Neural cell (in vitro differentiated cells): ENCODE results near the gene SKIC8. TPM values are rescaled to one million over a fixed set of nuclear protein-coding genes. Genes with fewer than 3 reads are reported as not detected.

Experiments used
- H2AFZ ChIP-seq: fragments of 200-600, 300-800 bp; sonication (generic), shearing (Covaris generic); 2 replicates; pipeline ENCODE4 v1.6.0; 2014; ENCODE audit warnings: low read depth, mild to moderate bottlenecking, antibody characterized with exemption, low read length, moderate library complexity
- H3F3A ChIP-seq: fragments of 200-600 bp; shearing (Covaris generic); 2 replicates; pipeline ENCODE4 v1.6.1; 2016; ENCODE audit warnings: mild to moderate bottlenecking, moderate library complexity, mixed read lengths, antibody characterized with exemption, low read length; ENCODE audit not compliant: insufficient read depth, poor library complexity, severe bottlenecking
- H3K27ac ChIP-seq: fragments of 200-600, 300-800 bp; sonication (generic), shearing (Covaris generic); 2 replicates; pipeline ENCODE4 v1.5.1; 2014; ENCODE audit warnings: mild to moderate bottlenecking, low read length, moderate library complexity
- H3K27me3 ChIP-seq: fragments of 300-800, 200-600 bp; sonication (generic), shearing (Covaris generic); 2 replicates; pipeline ENCODE4 v1.6.0; 2014; ENCODE audit warnings: mild to moderate bottlenecking, low read depth, low read length, moderate library complexity; ENCODE audit not compliant: insufficient read depth
- H3K36me3 ChIP-seq: fragments of 300-800, 200-600 bp; sonication (generic), shearing (Covaris generic); 2 replicates; pipeline ENCODE4 v1.5.1; 2014; ENCODE audit warnings: mild to moderate bottlenecking, antibody characterized with exemption, low read length, moderate library complexity; ENCODE audit not compliant: insufficient read depth
- H3K4me2 ChIP-seq: fragments of 300-800, 200-600 bp; sonication (generic), shearing (Covaris generic); 2 replicates; pipeline ENCODE4 v1.6.0; 2014; ENCODE audit warnings: mild to moderate bottlenecking, low read length
- H3K4me3 ChIP-seq: fragments of 300-800, 200-600 bp; sonication (generic), shearing (Covaris generic); 2 replicates; pipeline ENCODE4 v1.5.1; 2014; ENCODE audit warnings: mild to moderate bottlenecking, low read length, moderate library complexity
- H3K79me2 ChIP-seq: fragments of 200-600 bp; shearing (Covaris generic); replicated peaks from 2 replicates; pipeline ENCODE4 v1.6.0; 2014; ENCODE audit warnings: mild to moderate bottlenecking, low read length, moderate library complexity; ENCODE audit not compliant: insufficient read depth
- H3K9ac ChIP-seq: fragments of 300-800, 200-600 bp; sonication (generic), shearing (Covaris generic); 2 replicates; pipeline ENCODE4 v1.6.1; 2016; ENCODE audit warnings: mild to moderate bottlenecking, low read length, mixed read lengths
- H3K9me2 ChIP-seq: fragments of 200-600 bp; shearing (Covaris generic); 2 replicates; pipeline ENCODE4 v1.6.1; 2016; ENCODE audit warnings: mild to moderate bottlenecking, low read length, mixed read lengths; ENCODE audit not compliant: insufficient read depth
- H3K9me3 ChIP-seq: fragments of 200-600, 300-800 bp; sonication (generic), shearing (Covaris generic); 2 replicates; pipeline ENCODE4 v1.6.1; 2016; ENCODE audit warnings: mild to moderate bottlenecking, mixed run types, low read length, moderate library complexity, mixed read lengths
- H4K20me1 ChIP-seq: fragments of 200-600 bp; shearing (Covaris generic); 2 replicates; pipeline ENCODE4 v1.6.1; 2016; ENCODE audit warnings: mild to moderate bottlenecking, mixed run types; ENCODE audit not compliant: insufficient read depth
- EP300 ChIP-seq: fragments of 450-650 bp; conservative IDR thresholded peaks from 2 replicates; pipeline ENCODE4 v1.6.1; 2014; ENCODE audit warnings: antibody characterized with exemption, mild to moderate bottlenecking, moderate library complexity; ENCODE audit not compliant: poor library complexity, severe bottlenecking
- EZH2 ChIP-seq: fragments of 200-600, 300-800 bp; shearing (Covaris generic), sonication (generic); IDR thresholded peaks from 2 replicates; pipeline ENCODE4 v1.6.1; 2014; ENCODE audit warnings: antibody characterized with exemption, low read length, borderline replicate concordance, mild to moderate bottlenecking; ENCODE audit not compliant: insufficient read depth, poor library complexity, severe bottlenecking
- MXI1 ChIP-seq: fragments of 450-650 bp; conservative IDR thresholded peaks from 2 replicates; pipeline ENCODE4 v1.6.1; 2014; ENCODE audit warnings: antibody characterized with exemption, mild to moderate bottlenecking; ENCODE audit not compliant: poor library complexity, severe bottlenecking
- POLR2AphosphoS5 ChIP-seq: IDR thresholded peaks from 2 replicates; pipeline ENCODE4 v1.6.1; 2012
- RAD21 ChIP-seq: fragments of 450-650 bp; conservative IDR thresholded peaks from 2 replicates; pipeline ENCODE4 v1.6.1; 2014; ENCODE audit warnings: antibody characterized with exemption, mild to moderate bottlenecking, moderate library complexity
- SMC3 ChIP-seq: fragments of 450-650 bp; conservative IDR thresholded peaks from 2 replicates; pipeline ENCODE4 v1.6.1; 2014; ENCODE audit warnings: antibody characterized with exemption, mild to moderate bottlenecking, moderate library complexity; ENCODE audit not compliant: poor library complexity
- TAF1 ChIP-seq: IDR thresholded peaks from 2 replicates; pipeline ENCODE4 v1.6.1; 2012; ENCODE audit warnings: low read depth
- polyA plus RNA-seq: library from polyadenylated mRNA; depleted of rRNA; stranded (reverse); fragments of >200 nt; gene quantifications from 2 replicates; pipeline ENCODE4 v1.2.3, GENCODE V29; 2014
- TF ChIP-seq, protein P1 (sequence below): IDR thresholded peaks from 2 replicates; pipeline ENCODE4 v1.6.1; 2012; ENCODE audit warnings: borderline replicate concordance
- TF ChIP-seq, protein P2 (sequence below): fragments of 450-650 bp; IDR thresholded peaks from 2 replicates; pipeline ENCODE4 v1.5.1; 2014; ENCODE audit warnings: antibody characterized with exemption, mild to moderate bottlenecking, moderate library complexity; ENCODE audit not compliant: poor library complexity, severe bottlenecking

SKIC8 gene
- polyA plus RNA-seq, 1 donor from 2014 or later = 170 TPM

DNA sequence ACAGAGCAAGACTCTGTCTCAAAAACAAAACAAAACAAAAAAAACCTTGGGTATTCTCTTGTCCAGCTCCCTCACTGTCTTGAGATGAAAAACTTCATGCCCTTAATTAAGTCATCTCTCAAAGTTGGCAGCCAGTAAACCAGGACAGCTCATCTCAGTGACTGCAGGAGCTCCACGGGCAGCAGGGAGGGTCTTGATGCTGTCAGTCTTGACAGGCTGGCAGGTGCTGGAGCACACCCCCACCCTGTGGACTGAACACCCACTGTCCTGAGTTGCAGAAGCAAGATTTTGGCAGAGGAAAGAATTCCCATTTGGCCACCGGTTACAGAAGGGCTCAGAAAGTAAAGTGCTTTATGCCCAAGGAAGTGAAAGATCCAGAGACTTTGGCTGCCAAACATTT is 27.1 kb downstream of the SKIC8 start:
- no peaks in the 10 kb centered on the region for H3K79me2 ChIP-seq
- H4K20me1 ChIP-seq = no peaks in the 10 kb centered on the region
- no peaks in the 10 kb centered on the region for H3F3A ChIP-seq
- no peak overlapping the region for H3K4me2 ChIP-seq
- no peak overlapping the region for H3K9ac ChIP-seq
- no peak overlapping the region for H3K4me3 ChIP-seq
- H3K9me2 ChIP-seq = no peaks in the 10 kb centered on the region
- no peak overlapping the region for H2AFZ ChIP-seq
- H3K36me3 ChIP-seq = no peaks in the 10 kb centered on the region
- H3K27ac ChIP-seq = no peak overlapping the region
- no peaks in the 10 kb centered on the region for H3K27me3 ChIP-seq
- H3K9me3 ChIP-seq = no peaks in the 10 kb centered on the region
- no peak for TF ChIP-seq RAD21
- no peak for TF ChIP-seq SMC3
- TF ChIP-seq, protein P1, sequence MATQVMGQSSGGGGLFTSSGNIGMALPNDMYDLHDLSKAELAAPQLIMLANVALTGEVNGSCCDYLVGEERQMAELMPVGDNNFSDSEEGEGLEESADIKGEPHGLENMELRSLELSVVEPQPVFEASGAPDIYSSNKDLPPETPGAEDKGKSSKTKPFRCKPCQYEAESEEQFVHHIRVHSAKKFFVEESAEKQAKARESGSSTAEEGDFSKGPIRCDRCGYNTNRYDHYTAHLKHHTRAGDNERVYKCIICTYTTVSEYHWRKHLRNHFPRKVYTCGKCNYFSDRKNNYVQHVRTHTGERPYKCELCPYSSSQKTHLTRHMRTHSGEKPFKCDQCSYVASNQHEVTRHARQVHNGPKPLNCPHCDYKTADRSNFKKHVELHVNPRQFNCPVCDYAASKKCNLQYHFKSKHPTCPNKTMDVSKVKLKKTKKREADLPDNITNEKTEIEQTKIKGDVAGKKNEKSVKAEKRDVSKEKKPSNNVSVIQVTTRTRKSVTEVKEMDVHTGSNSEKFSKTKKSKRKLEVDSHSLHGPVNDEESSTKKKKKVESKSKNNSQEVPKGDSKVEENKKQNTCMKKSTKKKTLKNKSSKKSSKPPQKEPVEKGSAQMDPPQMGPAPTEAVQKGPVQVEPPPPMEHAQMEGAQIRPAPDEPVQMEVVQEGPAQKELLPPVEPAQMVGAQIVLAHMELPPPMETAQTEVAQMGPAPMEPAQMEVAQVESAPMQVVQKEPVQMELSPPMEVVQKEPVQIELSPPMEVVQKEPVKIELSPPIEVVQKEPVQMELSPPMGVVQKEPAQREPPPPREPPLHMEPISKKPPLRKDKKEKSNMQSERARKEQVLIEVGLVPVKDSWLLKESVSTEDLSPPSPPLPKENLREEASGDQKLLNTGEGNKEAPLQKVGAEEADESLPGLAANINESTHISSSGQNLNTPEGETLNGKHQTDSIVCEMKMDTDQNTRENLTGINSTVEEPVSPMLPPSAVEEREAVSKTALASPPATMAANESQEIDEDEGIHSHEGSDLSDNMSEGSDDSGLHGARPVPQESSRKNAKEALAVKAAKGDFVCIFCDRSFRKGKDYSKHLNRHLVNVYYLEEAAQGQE = no peak

DNA sequence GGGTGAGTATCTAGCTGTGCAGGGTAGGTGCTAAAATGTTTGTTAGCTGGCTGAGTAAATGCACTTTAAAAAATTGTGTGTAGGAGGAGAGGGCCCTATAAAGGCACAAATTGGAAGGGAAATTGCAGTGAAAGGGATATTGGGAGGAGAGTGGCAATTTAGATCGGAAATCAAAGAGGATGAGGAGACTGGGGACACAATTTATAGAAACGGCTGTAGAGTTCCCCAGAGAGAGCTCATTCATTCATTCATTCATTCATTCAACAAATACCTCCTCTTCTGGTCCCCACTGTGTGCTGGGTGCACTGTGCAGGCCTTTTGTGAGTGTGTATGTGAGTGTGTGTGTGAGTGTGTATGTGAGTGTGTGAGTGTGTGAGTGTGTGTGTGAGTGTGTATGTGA is 32.6 kb downstream of the SKIC8 start:
- H3K4me3 ChIP-seq = no peak overlapping the region
- H3K9ac ChIP-seq = no peak overlapping the region
- TF ChIP-seq, protein P1 = no peak
- no peak for TF ChIP-seq TAF1
- no peak for TF ChIP-seq EP300
- no peak for TF ChIP-seq EZH2
- no peak for TF ChIP-seq POLR2AphosphoS5
- TF ChIP-seq, protein P2, sequence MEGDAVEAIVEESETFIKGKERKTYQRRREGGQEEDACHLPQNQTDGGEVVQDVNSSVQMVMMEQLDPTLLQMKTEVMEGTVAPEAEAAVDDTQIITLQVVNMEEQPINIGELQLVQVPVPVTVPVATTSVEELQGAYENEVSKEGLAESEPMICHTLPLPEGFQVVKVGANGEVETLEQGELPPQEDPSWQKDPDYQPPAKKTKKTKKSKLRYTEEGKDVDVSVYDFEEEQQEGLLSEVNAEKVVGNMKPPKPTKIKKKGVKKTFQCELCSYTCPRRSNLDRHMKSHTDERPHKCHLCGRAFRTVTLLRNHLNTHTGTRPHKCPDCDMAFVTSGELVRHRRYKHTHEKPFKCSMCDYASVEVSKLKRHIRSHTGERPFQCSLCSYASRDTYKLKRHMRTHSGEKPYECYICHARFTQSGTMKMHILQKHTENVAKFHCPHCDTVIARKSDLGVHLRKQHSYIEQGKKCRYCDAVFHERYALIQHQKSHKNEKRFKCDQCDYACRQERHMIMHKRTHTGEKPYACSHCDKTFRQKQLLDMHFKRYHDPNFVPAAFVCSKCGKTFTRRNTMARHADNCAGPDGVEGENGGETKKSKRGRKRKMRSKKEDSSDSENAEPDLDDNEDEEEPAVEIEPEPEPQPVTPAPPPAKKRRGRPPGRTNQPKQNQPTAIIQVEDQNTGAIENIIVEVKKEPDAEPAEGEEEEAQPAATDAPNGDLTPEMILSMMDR = no peak
- no peak for TF ChIP-seq RAD21
- TF ChIP-seq MXI1 = no peak
- no peak for TF ChIP-seq SMC3

More for the DNA sequence above, 32.6 kb downstream of the SKIC8 start:
- no peaks in the 10 kb centered on the region for H4K20me1 ChIP-seq
- peaks cover 18% of the 10 kb centered on the region for H3K27me3 ChIP-seq
- H3K9me2 ChIP-seq = no peaks in the 10 kb centered on the region
- H3F3A ChIP-seq = no peaks in the 10 kb centered on the region
- H3K79me2 ChIP-seq = no peaks in the 10 kb centered on the region
- no peaks in the 10 kb centered on the region for H3K9me3 ChIP-seq
- no peak overlapping the region for H2AFZ ChIP-seq
- no peak overlapping the region for H3K4me2 ChIP-seq
- no peak overlapping the region for H3K27ac ChIP-seq
- no peaks in the 10 kb centered on the region for H3K36me3 ChIP-seq
